Common myeloid progenitor, CD34-positive (primary cell): ENCODE data around the gene EVL.
A peak's percentile ranks its signal among the peaks of the same experiment; 100 is the strongest.

Experiments used
- CTCF ChIA-PET: fragments of 350-600 bp; sonication (Branson Sonifier 250); formaldehyde crosslinking; loops from one replicate; lab custom pipeline; 2021; ENCODE audit warnings: antibody characterized with exemption; lab: Charles Lee
- POLR2A ChIA-PET: fragments of 350-600 bp; sonication (Branson Sonifier 250); formaldehyde crosslinking; loops from one replicate; lab custom pipeline; 2021; ENCODE audit warnings: antibody characterized with exemption; lab: Charles Lee
- DNase-seq, 3 donors: peaks; one replicate each; pipeline versions ENCODE4 v3.0.0 to v3.0.0-alpha.2; 2013
- H3K27ac ChIP-seq, 2 experiments: 1 replicate in 1 of 2; 2 replicates in 1 of 2; pipeline ENCODE4 v1.7.0; 2013; ENCODE audit warnings: inconsistent platforms in 2 of 2, low read length in 2 of 2, mild to moderate bottlenecking in 2 of 2, low read depth in 1 of 2, moderate library complexity in 1 of 2; ENCODE audit not compliant: severe bottlenecking in 2 of 2, insufficient read depth in 1 of 2, poor library complexity in 1 of 2
- H3K27me3 ChIP-seq, 5 experiments: replicated peaks in 2 of 5; 1 replicate in 3 of 5; 2 replicates in 2 of 5; pipeline versions ENCODE4 v1.6.1 to v1.7.0; 2013; ENCODE audit warnings: low read length in 4 of 5, mild to moderate bottlenecking in 2 of 5, moderate library complexity in 2 of 5, inconsistent platforms in 1 of 5; ENCODE audit not compliant: insufficient read depth in 5 of 5, control insufficient read depth in 4 of 5
- H3K36me3 ChIP-seq, 4 experiments: 1 replicate in 2 of 4; 2 replicates in 2 of 4; pipeline versions ENCODE4 v1.6.1 to v1.7.0; 2013; ENCODE audit warnings: low read length in 3 of 4, control low read depth in 1 of 4, mild to moderate bottlenecking in 1 of 4; ENCODE audit not compliant: control insufficient read depth in 4 of 4, insufficient read depth in 4 of 4
- H3K4me1 ChIP-seq, 4 experiments: 1 replicate in 3 of 4; 2 replicates in 1 of 4; pipeline versions ENCODE4 v1.6.1 to v1.7.1; 2013; ENCODE audit warnings: low read length in 3 of 4, mild to moderate bottlenecking in 3 of 4, control low read depth in 1 of 4, inconsistent platforms in 1 of 4, moderate library complexity in 1 of 4; ENCODE audit not compliant: control insufficient read depth in 4 of 4, insufficient read depth in 4 of 4; ENCODE audit errors: control extremely low read depth in 1 of 4
- H3K4me3 ChIP-seq, 7 experiments: 1 replicate in 4 of 7; 2 replicates in 3 of 7; pipeline versions ENCODE4 v1.5.1 to v1.7.0; 2013; ENCODE audit warnings: mild to moderate bottlenecking in 7 of 7, low read length in 6 of 7, moderate library complexity in 6 of 7, inconsistent platforms in 2 of 7, low read depth in 2 of 7, control low read depth in 1 of 7; ENCODE audit not compliant: insufficient read depth in 4 of 7, control insufficient read depth in 1 of 7; ENCODE audit errors: extremely low read depth in 1 of 7
- H3K9me3 ChIP-seq, 5 experiments: 1 replicate in 4 of 5; 2 replicates in 1 of 5; pipeline versions ENCODE4 v1.6.1 to v1.7.1; 2013; ENCODE audit warnings: low read length in 4 of 5, mild to moderate bottlenecking in 2 of 5, inconsistent platforms in 1 of 5, low read depth in 1 of 5, moderate library complexity in 1 of 5; ENCODE audit not compliant: control insufficient read depth in 4 of 5, insufficient read depth in 2 of 5; ENCODE audit errors: control extremely low read depth in 1 of 5
- WGBS: methylation state at CpG from one replicate; pipeline ENCODE4 v1.1.5; 2013; ENCODE audit not compliant: insufficient coverage; 5-methylcytosine and 5-hydroxymethylcytosine counted together

EVL gene

GRCh38 chr14:100083706-100084105 lies 18.5 kb downstream of the EVL start:
- no peak for DNase-seq
- Histone ChIP-seq H3K27me3 (no peaks in the 10 kb centered on the region), H3K4me3 (no peak overlapping the region), H3K27ac (no peak overlapping the region), H3K9me3 (no peaks in the 10 kb centered on the region), H3K36me3 (peaks cover 6 to 48% (median 29%) of the 10 kb centered on the region in 4 experiments), H3K4me1 (peaks cover 26 to 50% (median 47%) of the 10 kb centered on the region in 4 experiments)
- ChIA-PET CTCF (interaction anchor here (0.9 to 53.6 kb wide), 6 partner anchors 10 to 109 kb away, joined by 3 to 1065 read pairs (median 5); partner anchors contain the start of gene EVL), POLR2A (no interaction called here)
- WGBS = no CpG with 5 or more reads among the region's 2 CpGs

GRCh38 chr14:100084591-100084990 lies 19.4 kb downstream of the EVL start:
- Histone ChIP-seq H3K4me3 (no peak overlapping the region), H3K27me3 (no peaks in the 10 kb centered on the region), H3K4me1 (peaks cover 22 to 41% (median 38%) of the 10 kb centered on the region in 4 experiments), H3K9me3 (no peaks in the 10 kb centered on the region), H3K36me3 (peaks cover 9 to 53% (median 32%) of the 10 kb centered on the region in 4 experiments), H3K27ac (no peak overlapping the region)
- DNase-seq = no peak
- POLR2A ChIA-PET = no interaction called here
- WGBS = 95% methylated on average over 10 of the region's 10 CpGs
- CTCF ChIA-PET = interaction anchor here (0.9 to 53.6 kb wide), 6 partner anchors 11 to 108 kb away, joined by 3 to 1065 read pairs (median 5); partner anchors contain the start of gene EVL

- no peaks in the 10 kb centered on the region for H3K27me3 ChIP-seq
- no peak overlapping the region for H3K4me3 ChIP-seq
- ChIA-PET CTCF (interaction anchor here (1.3 to 53.6 kb wide), 4 partner anchors 11 to 107 kb away, joined by 3 to 1065 read pairs (median 536); partner anchors contain the start of gene EVL), POLR2A (no interaction called here)
- no peak for DNase-seq
- peaks cover 9 to 50% (median 33%) of the 10 kb centered on the region in 4 experiments for H3K36me3 ChIP-seq
- H3K4me1 ChIP-seq = peaks cover 14 to 32% (median 30%) of the 10 kb centered on the region in 4 experiments
- WGBS = 90% methylated on average over 4 of the region's 6 CpGs
- H3K27ac ChIP-seq = no peak overlapping the region
- no peaks in the 10 kb centered on the region for H3K9me3 ChIP-seq
These were observed 20.2 kb downstream of the EVL start for GRCh38 chr14:100085462-100085861.

GRCh38 chr14:100086361-100086760 lies 21.1 kb downstream of the EVL start:
- H3K9me3 ChIP-seq = no peaks in the 10 kb centered on the region
- POLR2A ChIA-PET = no interaction called here
- H3K36me3 ChIP-seq = peaks cover 9 to 58% (median 36%) of the 10 kb centered on the region in 4 experiments
- H3K4me3 ChIP-seq = no peak overlapping the region
- DNase-seq = no peak
- H3K4me1 ChIP-seq = peaks cover 7 to 27% (median 23%) of the 10 kb centered on the region in 4 experiments
- 96% methylated on average over 5 of the region's 5 CpGs for WGBS
- H3K27me3 ChIP-seq = no peaks in the 10 kb centered on the region
- H3K27ac ChIP-seq = no peak overlapping the region
- CTCF ChIA-PET = interaction anchor here (1.3 to 53.6 kb wide), 3 partner anchors 10 to 29 kb away, joined by 3 to 1065 read pairs (median 1065); partner anchors contain the start of gene EVL

GRCh38 chr14:100088226-100088625 lies 23.0 kb downstream of the EVL start:
- Histone ChIP-seq H3K27ac (no peak overlapping the region), H3K4me1 (peaks cover 0 to 10% (median 5%) of the 10 kb centered on the region in 4 experiments)

GRCh38 chr14:100091386-100091785 lies 26.2 kb downstream of the EVL start:
- no peak overlapping the region for H3K4me3 ChIP-seq
- H3K36me3 ChIP-seq = peaks cover 8 to 70% (median 31%) of the 10 kb centered on the region in 4 experiments
- CTCF ChIA-PET = interaction anchor here (0.7 to 53.6 kb wide), 4 partner anchors 9 to 18 kb away, joined by 3 to 1065 read pairs (median 44); partner anchors contain the start of gene EVL
- no peaks in the 10 kb centered on the region for H3K9me3 ChIP-seq
- H3K4me1 ChIP-seq = peaks cover 0 to 6% (median 2%) of the 10 kb centered on the region in 4 experiments
- peak in 1 of 3 donors; percentile 39 for DNase-seq
- 39% methylated on average over 6 of the region's 7 CpGs for WGBS
- POLR2A ChIA-PET = no interaction called here
- H3K27ac ChIP-seq = no peak overlapping the region
- no peaks in the 10 kb centered on the region for H3K27me3 ChIP-seq

More at GRCh38 chr14:100088226-100088625, 23.0 kb downstream of the EVL start:
- WGBS = no CpG with 5 or more reads among the region's 3 CpGs
- ChIA-PET CTCF (interaction anchor here (53.6 kb wide), 1 partner anchor 14 kb away, joined by 1065 read pairs; the partner anchor contains the start of gene EVL), POLR2A (no interaction called here)
- Histone ChIP-seq H3K36me3 (peaks cover 9 to 72% (median 44%) of the 10 kb centered on the region in 4 experiments), H3K27me3 (no peaks in the 10 kb centered on the region), H3K9me3 (no peaks in the 10 kb centered on the region), H3K4me3 (no peak overlapping the region)
- no peak for DNase-seq

GRCh38 chr14:100092832-100093231 lies 27.6 kb downstream of the EVL start:
- 100% methylated on average over 1 of the region's 1 CpG for WGBS
- peaks cover 15 to 69% (median 32%) of the 10 kb centered on the region in 4 experiments for H3K36me3 ChIP-seq
- H3K27ac ChIP-seq = no peak overlapping the region
- no peak for DNase-seq
- H3K4me1 ChIP-seq = peaks cover 0 to 6% (median 2%) of the 10 kb centered on the region in 4 experiments
- CTCF ChIA-PET = interaction anchor here (0.6 to 53.6 kb wide), 3 partner anchors 14 to 289 kb away, joined by 3 to 1065 read pairs (median 86); partner anchors contain the start of gene EVL
- no peaks in the 10 kb centered on the region for H3K9me3 ChIP-seq
- POLR2A ChIA-PET = no interaction called here
- H3K4me3 ChIP-seq = no peak overlapping the region
- H3K27me3 ChIP-seq = no peaks in the 10 kb centered on the region
